Measurements from ENCODE around the gene BRD3OS.
"Not testable (repeated sequence)": the region's sequence is repeated elsewhere in the genome, so short reads cannot be mapped to it uniquely, and the experiment has no call there.

The BRD3OS gene

DNA sequence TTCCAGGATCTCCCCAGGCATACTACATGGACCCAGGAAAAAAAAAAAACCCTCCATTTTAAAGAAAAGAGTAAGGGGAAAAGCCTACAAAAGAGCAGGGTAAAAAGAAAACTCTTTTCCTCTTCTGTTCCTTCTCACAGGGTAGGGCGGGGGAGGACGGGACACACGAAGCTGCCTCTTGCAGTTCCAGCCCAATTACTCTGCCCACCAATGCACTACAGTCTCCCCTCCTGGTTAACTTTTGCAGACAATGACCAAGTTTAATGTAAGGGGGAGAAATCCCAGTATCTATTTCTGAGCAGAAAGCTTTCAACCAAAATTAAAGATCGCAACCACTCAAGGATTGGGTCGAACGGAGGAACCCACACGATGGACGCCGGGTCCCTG, 41.2 kb downstream of the BRD3OS start:
- DNase-seq: no peak

DNA sequence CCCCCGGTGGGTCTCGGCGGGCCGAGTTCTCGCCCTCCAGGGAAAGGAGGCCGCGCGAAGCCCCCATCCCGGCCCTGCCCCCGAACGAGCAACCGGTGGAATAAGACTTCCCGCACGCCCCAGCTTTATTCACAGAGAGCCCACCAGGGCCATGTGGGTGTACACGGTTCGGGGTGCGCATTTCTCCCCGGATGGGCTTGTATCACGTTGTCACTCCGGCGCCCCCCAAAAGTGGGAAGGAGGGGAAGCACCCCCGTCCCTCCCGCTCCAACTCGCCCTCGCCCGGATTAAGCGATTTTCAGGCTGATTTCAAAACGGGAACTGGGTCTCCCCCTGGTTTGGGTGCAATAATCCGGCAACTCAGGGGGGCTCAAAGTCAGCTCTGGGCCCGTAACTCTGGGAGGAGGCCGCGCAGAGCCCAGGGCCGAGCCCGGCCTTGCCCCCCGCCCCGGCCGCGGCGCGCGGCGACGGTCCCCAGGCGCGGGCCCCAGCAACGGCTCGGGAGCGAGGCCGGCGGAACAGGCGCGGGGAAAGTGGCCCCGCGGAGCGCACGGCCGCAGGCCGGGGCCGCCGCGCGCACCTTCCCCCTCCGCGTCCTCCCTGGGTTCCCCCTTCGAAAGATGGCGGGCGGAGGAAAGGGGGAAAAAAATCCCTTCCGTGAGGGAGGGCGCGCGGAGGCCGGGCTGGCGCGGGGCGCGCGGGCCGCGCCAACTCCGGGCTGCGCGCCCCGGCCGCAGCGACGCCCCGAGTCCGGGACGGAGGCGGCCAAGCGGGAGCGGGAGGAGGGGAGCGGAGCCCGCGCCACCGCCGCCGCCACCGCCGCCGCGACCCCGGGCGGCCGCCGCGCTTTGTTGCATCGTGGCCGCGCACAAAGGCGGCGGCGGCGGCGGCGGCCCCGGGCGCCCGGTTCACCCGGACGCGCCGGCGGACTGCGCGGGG, 41.9 kb downstream of the BRD3OS start:
- no peak for DNase-seq

DNA sequence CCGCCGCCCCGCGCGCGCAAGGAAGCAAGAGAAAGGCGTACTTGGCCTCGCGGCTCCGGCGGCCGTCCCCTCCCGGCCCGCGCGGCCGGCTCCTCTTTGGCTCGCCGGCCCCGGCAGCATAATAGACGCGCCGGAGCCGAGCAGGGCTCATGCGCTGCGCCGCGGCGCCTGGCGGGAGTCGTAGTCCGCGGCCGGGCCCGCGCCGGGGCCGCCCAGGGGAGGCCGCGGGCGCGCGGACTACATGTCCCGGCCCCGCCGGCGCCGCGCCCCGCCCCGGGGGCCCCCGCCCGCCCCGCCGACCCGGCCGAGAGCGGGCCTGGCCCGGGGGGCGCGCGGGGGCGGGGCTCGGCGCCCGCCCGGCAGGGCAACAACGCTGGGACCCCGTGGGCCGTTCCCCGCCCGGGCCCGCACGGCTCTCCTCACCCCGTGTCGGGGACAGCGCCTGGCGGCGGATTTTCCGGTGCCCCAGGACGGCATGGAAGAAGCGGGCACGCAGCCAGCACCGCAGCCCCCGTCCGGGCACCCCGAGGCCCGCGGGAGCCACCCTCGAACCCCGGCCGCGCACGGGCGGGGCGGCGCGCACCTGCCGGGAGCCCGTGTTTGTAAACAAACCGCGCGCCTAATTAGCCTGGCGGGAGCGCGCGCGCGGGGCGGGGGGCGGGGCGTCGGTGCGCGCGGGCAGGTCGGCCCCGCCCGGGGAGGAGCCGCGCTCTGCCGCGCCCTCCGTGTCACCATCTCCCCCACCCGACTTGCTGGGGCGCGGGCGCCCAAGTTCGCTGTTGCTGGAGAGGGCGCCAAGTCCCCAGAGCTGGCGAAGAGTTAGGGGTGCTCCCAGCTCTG, 42.8 kb downstream of the BRD3OS start, which contains the start of gene BRD3:
BRD3 (minus strand) TSS at position 123 of the 840 bp plus-strand sequence. CDS start 14,549 bp downstream, outside the sequence.
- peak; percentile 53 for DNase-seq

DNA sequence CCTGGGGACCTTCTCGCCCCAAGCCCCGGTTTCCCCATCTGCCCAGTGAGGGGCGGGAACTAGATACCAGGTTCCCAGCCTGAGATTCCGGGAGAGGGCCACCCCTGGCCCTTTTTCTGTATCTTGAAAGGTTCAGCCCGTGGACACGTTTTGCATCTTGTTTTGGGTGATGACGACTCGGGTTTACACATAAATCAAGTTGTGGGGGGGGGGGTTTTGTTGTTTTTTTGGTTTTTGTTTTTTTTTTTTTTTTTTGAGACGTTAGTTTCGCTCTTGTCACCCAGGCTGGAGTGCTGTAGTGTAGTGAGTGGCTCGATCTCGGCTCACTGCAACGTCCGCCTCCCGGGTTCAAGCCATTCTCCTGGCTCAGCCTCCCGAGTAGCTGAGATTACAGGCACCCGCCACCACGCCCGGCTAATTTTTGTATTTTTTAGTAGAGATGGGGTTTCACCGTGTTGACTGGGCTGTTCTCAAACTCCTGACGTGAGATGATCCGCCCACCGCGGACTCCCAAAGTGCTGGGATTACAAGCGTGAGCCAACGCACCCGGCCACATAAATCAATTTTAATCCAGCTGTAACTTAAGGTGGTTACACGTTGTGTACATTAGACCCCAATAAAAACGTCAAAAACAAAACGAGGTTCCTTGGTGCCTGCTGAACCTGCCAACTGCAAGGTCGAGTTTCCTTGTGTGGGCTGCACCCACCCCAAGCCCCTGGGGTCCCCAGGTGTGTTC, 43.6 kb downstream of the BRD3OS start:
- DNase-seq: no peak

DNA sequence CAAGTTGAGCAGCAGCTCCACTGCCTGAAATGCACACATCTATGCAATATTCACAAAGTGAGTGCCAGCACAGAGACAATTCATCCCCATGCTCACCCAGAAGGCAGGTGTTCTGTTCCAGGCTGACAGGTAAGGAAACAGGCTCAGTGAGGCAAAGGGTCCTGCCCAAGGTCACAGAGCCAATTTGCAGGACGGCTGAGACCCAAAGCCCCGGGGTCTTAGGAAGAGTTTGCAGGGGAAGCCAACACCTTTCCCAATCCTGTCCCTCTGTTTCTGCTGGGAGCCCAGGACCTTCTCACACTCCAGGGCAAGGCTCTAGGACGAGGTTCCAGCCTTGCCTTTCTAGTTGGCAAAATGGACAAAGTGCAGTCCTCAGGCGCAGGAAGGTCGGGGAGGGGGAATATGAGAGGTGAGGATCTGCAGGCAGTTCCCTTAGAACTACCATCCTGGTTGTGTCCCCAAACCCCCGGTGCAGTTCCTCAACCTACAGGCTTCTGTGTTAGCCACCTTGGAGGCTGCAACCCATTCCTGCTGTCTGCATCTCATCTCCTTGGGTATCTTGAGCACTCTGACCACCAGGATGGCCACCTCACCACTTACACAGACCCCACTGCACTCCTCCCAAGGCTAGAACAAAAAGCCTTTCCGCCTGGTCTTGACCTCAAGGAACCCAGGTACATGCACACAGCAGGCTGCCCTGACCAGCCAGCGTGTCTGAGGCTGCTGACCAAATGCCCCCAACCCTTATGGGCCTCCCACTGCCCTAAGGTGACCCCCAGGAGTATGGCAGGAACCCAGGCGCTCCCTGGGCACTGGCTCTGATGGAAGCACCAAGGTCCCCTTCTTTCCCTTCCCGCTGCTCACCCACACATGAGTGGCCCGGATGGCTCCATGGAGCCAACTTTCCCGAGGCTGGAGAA, 44.5 kb downstream of the BRD3OS start:
- DNase-seq: no peak

DNA sequence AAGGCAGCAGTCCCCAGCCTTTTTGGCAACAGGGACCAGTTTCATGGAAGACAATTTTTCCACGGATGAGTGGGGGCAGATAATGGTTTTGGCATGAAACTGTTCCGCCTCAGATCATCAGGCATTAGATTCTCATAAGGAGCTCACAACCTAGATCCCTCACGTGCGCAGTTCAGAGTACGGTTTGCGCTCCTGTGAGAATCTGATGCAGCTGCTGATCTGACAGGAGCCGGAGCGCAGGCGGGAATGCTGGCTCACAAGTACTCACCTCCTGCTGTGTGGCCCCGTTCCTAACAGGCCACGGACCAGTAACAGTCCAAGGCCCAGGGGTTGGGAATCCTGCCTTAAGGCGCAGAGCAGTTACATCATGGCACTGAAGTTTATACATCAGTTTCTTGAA, 45.9 kb downstream of the BRD3OS start:
- DNase-seq: no peak

DNA sequence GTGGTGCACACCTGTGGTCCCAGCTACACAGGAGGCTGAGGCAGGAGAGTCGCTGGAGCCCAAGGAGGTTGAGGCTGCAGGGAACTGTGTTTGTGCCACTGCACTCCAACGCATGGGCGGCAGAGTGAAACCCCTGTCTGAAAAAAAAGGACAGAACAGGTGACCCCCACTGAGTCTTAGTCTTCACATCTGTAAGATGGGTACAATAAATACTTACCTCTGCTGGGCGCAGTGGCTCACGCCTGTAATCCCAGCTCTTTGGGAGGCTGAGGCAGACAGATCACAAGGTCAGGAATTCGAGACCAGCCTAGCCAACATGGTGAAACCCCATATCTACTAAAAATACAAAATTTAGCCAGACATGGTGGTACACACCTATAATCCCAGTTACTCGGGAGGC, 47.4 kb downstream of the BRD3OS start:
- not testable (repeated sequence) for DNase-seq

DNA sequence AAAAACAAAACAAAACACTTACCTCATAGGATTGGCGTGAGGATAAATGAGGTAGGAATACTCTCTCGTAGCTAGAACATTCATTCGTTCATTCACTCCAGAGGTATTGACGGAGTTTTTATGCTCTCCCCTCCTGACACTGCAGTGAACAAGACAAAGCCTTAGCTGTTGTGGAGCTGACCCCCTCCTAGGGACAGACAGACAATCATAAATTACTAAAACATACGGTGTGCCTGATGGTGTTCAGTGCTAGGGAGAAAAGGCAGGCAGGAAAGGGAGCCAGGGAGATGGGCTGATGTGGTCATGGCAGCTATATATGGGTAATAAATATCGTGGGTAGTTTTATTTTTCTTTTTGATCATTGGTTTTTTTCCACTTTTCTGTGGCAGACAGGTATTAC, 48.2 kb downstream of the BRD3OS start:
- no peak for DNase-seq

DNA sequence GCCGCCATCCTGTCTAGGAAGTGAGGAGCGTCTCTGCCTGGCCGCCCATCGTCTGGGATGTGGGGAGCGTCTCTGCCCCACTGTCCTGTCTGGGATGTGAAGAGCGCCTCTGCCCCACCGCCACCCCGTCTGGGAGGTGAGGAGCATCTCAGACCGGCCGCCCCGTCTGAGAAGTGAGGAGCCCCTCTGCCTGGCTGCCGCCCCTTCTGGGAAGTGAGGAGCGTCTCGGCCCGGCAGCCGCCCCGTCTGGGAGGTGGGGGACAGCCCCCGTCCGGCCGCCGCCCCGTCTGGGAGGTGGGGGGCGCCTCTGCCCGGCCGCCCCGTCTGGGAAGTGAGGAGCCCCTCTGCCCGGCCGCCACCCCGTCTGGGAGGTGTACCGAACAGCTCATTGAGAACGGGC, 50.4 kb downstream of the BRD3OS start:
- DNase-seq: not testable (repeated sequence)

DNA sequence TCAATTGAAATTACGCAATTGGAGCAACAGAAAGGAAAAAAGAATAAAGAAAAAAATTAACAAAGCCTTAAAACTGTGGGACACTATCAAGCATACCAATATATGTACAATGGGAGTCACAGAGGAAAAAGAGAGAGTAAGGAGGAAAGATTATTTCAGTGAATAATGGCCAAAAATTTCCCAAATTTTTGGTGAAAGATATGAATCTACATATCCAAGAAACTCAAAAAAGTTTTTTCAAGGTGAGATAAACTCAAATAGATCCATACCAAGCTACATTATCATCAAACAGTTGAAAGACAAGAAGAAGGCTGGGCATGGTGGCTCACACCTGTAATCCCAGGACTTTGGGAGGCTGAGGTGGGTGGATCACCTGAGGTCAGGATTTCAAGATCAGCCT, 51.4 kb downstream of the BRD3OS start:
- no peak for DNase-seq
